ENCODE results near the gene TCAP.

The TCAP gene

DNA sequence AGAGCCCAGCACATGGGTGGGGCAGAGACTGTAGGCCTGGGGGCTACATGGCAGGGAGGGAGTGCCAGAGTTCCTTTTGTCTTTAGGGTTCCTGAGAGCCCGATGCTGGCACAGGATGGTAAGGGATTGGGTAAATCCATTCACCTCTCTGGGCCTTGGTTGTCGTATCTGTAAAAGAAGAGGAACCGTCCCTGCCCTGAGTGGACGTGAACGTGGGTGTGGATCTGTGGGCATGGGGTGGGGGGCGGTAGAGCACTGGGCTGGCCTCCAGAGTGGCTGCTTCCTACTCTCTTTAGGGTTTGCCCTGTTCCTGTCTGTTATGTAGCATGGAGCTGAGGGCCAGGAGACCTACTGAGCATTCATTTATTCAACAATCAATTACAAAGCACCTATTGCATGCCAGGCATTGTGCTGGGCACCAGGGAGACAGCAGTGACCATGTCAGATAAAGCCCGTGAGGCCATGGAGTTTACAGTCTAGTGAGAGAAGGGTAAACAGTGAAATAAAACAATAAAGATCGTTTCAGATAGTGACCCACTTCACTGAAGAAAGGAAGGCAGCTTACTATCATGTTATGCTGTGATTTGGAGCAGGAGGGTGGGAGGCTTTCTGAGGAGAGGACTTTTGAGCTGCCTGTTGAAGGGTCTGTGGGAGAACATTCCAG lies 13.1 kb upstream of the TCAP start:
- no peak for DNase-seq

DNA sequence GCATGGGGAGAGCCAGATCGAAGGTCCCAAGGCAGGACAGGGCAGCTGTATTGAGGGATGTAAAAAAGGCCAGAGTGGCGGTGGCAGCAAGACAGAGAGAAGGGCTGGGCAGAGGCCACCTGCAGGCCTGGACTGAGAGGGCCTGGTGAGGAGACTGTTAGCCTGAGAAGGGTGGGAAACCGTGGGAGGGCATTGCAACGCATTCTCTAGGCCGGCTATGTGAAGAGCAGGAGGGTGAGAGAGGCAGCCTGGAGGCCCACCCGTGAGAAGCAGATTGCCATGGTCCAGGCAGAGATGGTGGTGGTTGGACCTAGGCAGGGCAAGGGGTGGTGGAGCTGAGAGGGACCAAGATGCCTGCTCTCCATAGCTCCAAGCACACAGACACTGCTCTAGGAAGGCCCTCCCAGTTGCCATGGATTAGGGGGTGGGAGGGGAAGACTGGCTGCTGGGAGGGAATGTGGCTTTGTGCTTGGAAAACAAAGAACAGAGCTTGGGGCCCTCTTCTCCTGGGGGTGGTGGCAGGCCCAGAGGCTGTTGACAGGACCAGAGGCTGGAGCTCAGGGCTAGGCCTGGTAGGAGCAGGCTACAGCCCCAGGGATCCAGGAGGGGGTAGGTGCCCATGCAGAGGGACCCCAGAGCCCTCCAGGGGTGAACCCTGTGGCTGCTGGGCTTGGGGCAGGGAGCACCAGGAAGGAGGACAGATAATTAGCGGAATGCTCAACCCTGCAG lies 12.4 kb upstream of the TCAP start:
- DNase-seq: peak; percentile 81

DNA sequence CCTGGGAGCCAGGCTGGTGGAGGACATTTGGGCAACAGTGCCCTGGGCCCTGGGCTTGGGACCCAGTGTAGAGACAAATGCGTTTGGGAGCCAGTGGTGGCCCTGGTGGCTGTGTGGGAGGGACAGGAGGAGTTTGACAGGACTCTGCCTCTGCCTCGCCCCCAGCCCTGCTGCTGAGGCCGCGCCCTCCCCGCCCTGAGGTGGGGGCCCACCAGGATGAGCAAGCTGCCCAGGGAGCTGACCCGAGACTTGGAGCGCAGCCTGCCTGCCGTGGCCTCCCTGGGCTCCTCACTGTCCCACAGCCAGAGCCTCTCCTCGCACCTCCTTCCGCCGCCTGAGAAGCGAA lies 11.9 kb upstream of the TCAP start:
- DNase-seq: no peak

DNA sequence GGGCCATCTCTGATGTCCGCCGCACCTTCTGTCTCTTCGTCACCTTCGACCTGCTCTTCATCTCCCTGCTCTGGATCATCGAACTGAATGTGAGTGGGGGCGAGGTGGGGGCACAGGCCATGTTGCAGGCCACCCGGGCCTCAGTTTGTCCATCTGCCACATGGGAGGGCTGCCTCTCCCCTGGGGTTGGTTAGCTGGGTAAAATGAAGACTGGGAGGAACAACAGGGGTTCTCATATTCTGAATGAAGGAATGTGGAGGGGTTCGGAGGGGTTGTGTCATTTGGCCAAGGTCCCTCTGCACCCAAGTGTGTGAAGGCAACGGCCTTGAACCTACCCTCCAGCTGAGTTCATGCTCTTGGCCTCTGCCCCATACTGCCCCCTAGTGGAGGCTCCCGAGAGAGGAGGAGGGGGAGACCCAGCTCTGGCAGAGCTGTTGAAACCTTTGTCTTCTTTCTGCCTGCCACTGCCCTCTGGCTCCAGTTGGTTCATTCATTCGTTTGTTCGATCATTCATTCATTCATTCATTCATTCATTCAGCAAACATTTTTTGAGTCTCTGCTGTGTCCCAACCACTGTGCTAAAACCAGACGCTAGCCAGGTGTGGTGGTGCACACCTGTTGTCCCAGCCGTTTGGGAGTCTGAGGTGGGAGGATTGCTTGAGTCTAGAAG lies 11.4 kb upstream of the TCAP start:
- DNase-seq: peak; percentile 86

DNA sequence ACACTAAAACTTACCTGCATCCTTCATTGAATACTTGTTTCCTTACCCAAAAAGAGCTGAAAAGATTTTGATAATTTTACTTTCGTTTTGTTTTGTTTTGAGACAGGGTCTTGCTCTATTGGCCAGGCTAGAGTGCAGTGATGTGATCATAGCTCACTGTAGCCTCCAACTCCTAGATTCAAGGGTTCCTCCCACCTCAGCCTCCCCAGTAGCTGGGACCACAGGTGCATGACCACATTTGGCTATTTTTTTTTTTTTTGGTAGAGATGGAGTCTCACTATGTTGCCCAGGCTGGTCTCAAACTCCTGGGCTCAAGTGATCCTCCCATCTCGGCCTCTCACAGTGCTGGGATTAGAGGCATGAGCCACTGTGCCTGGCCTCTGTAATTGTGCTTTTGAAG lies 10.0 kb upstream of the TCAP start:
- no peak for DNase-seq

DNA sequence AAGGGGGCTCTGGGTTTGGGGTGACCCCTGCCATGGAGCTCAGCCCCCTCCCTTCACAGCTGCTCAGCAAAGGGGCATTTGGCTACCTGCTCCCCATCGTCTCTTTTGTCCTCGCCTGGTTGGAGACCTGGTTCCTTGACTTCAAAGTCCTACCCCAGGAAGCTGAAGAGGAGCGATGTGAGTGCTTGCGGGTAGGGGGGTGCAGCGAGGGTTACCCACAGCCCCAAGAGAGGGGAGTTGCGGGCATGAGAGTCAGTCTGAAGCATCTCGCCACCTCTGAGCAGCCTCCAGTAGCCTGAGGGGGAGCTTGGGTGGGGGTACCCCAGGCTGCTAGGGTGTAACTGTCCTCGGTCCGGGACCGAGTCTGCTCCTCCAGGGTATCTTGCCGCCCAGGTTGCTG lies 6.8 kb upstream of the TCAP start:
- no peak for DNase-seq

DNA sequence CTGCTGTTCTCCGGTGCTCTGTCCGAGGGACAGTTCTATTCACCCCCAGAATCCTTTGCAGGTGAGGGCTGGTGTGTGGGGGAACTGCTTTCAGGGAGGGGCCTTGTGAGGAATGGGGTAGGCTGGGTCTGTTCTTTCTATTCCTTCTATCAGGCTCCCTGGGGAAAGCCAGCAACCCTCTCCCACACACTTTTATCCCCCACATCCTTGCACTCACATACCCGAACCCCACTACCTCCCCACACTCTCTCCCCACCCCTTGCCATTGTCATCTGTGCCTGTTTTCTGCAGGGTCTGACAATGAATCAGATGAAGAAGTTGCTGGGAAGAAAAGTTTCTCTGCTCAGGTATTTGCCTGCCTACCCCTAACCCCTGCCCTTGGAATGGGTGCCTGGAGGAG lies 6.4 kb upstream of the TCAP start:
- DNase-seq: no peak

DNA sequence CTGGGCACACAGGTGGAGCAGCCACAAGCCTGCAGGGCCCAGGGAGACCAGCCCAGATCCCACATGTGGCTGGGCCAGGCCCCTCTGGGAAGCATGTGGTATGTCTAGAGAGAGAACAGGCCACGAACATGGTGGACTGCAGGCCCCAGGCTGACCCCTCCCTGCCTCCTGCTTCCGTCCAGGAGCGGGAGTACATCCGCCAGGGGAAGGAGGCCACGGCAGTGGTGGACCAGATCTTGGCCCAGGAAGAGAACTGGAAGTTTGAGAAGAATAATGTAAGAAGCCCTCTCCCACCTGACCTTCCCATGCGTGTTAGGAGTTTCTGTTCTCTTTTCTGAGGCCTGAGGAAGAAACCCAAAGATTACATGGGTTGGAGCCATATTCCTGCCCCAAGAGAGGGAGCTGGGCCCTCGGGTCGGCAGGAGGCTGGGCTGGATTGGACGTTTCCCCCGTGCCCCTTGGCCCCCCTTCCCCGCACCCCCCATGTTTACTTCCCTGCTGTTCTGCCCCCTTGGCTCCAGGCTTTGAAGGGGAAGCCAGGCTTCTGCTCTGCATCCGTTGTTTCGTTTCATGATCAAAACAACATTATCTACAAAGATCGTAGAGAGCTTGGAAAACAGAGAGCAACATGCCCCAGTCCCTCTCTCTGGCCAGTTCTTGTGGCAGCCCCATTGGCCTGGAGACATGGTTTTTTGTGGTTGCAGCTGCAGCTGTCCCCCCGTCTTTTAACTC lies 5.7 kb upstream of the TCAP start:
- DNase-seq: no peak

DNA sequence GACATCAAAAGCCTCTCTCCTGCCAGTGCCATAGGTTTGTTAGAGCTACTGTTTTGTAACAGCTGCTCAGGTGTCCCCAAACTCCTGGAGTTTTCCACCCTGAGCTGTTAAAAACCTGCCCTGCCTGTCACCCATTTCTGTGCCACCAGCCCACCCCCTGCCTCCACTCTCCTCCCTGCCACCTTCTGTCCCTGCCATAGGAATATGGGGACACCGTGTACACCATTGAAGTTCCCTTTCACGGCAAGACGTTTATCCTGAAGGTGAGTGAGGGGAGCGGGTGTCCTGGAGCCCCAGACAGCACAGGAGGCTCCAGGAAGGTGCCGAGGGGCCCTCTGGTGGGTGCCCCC lies 5.2 kb upstream of the TCAP start:
- DNase-seq: no peak

DNA sequence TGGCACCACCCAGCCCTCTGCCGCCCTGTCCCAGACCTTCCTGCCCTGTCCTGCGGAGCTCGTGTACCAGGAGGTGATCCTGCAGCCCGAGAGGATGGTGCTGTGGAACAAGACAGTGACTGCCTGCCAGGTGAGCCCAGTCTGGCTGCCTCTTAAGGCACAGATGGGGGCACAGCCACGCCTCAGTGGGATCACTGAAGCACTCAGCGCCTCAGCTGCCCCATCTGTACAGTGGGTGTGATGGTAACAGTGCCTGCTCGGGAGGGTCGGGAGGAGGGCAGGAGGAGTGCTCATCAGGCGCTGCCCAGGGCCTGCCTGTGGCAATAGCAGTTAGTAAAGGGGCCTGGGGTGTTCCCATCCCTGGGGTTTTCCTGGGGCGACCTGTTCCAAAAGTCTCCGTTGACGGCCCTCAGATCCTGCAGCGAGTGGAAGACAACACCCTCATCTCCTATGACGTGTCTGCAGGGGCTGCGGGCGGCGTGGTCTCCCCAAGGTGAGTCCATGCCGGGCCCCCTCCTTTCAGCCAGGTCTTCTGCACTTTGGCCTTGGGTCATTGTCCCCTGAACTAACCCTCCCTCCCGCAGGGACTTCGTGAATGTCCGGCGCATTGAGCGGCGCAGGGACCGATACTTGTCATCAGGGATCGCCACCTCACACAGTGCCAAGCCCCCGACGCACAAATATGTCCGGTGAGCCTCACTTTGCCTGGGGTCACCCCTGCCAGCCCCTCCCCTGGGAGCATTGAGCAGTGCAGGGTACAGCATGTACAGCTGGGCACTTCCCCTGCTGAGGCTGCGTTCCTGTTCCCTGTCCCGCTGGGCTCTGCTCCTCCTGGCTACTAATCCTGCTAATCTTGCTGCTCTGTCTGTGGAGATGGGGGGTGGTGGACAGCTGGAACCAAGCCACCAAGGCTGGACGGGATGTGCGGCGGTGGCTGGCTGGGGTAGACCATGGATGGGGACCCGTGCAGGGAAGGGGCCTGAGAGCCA lies 4.5 kb upstream of the TCAP start:
- DNase-seq: no peak

DNA sequence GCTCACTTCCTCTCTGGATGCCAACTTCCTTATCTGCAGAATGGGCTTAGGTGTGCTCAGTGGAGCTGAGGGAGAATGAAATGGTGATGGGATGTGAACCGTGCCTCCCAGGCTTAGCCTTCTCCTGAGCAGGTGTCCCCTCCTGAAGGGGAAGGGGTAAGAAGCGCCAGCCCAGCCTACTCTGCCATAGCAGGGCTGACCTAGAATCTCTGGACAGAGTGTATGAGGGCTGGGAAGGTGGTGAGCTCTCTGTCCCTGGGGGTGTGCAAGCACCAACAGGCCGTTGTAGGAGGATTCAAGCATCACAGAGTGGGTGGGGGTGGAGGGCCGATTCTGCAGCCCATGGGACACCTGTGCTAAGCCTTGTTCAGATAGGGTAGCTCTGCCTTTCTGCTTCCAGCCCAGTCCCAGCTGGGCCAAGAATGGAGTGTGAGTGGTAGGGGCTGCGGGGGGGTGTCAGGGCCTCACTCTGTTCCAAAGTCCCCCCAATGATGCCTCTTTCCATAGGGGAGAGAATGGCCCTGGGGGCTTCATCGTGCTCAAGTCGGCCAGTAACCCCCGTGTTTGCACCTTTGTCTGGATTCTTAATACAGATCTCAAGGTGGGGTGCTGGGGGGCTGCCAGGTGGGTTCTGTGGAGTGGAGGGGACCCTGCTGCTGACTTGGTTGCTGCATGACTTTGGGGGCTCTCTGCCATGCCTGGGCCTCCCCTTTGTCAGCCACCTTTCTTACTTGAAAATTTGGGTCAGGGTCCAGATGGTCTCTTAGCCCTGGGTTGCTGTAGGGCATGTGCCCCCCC lies 3.2 kb upstream of the TCAP start:
- no peak for DNase-seq

DNA sequence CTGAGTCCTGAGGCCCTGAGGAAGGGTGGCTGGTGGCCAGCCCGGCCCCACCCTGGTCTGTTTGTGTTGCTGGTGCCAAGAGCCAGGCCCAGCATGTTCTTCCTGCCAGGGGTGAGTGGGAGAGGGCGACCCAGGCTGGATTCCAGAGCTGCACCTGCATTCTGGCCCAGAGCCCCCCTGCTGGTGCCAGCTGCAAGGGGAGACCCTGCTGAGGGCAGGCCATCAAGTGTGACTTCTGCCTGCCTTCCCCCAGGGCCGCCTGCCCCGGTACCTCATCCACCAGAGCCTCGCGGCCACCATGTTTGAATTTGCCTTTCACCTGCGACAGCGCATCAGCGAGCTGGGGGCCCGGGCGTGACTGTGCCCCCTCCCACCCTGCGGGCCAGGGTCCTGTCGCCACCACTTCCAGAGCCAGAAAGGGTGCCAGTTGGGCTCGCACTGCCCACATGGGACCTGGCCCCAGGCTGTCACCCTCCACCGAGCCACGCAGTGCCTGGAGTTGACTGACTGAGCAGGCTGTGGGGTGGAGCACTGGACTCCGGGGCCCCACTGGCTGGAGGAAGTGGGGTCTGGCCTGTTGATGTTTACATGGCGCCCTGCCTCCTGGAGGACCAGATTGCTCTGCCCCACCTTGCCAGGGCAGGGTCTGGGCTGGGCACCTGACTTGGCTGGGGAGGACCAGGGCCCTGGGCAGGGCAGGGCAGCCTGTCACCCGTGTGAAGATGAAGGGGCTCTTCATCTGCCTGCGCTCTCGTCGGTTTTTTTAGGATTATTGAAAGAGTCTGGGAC lies 2.4 kb upstream of the TCAP start:
- DNase-seq: no peak

DNA sequence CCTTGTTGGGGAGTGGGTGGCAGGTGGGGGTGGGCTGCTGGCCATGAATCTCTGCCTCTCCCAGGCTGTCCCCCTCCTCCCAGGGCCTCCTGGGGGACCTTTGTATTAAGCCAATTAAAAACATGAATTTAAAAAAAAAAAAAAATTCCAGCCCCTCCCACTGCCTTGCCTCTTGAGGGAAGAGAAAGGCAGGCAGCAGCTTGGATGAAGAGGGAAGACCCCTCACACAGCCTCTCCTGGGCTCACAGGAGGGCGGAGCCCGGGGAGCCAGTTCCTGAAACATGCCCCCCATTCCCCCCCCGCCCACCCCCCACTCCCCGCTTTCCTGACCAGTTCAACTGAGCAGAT lies 1.8 kb upstream of the TCAP start:
- no peak for DNase-seq

DNA sequence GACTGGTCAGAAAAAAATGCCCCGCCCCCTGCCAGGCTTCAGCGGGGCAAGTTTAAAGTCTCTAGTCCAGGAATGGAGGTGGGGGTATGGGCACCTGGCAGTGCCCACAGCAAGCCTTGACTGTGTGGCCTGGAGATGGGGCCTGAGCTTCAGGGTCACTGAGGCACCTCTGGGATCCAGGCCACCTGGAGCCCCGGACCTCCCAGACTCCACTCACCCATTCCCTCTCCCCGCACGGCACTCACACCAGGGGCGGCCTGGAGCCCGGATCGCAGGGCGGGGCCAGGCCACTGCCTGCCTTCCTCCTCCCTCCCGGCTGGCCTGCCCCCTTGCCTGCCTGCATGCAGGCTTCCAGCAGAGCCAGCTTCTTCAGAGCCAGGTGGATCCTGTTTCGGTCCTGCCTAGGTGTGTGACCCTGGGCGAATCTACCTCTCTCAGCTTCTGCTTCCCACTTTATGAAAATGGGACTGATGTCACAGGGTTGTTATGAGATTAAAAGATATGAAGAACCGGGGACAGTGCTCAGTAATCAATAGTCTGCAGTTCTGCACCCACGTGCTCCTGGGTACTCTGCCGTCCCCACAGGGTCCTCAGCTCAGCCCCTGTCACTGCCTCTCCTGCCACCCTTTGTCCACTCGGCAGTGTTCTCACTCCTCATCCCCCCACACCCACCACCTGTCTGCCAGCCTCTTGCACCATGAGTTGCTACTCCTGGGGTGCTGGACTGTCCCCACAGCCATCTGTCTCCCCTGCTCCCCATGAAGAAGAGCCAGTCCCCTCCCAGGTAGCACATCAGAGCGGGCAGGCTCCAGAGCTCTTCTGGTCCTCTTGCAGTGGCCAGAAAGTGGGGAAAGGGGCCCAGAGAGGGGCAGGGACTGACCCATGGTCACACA lies 1.2 kb upstream of the TCAP start:
- no peak for DNase-seq

DNA sequence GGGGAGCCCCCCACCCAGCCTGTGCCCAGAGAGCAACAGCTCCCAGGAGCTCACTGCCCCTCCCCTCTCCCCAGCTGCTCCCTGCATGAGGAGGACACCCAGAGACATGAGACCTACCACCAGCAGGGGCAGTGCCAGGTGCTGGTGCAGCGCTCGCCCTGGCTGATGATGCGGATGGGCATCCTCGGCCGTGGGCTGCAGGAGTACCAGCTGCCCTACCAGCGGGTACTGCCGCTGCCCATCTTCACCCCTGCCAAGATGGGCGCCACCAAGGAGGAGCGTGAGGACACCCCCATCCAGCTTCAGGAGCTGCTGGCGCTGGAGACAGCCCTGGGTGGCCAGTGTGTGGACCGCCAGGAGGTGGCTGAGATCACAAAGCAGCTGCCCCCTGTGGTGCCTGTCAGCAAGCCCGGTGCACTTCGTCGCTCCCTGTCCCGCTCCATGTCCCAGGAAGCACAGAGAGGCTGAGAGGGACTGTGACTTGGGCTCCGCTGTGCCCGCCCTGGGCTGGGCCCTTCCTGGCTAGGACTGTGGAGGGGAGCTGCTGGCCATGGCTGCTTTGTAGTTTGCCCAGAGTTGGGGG lies 584 bp downstream of the TCAP start:
- DNase-seq: peak; percentile 50

DNA sequence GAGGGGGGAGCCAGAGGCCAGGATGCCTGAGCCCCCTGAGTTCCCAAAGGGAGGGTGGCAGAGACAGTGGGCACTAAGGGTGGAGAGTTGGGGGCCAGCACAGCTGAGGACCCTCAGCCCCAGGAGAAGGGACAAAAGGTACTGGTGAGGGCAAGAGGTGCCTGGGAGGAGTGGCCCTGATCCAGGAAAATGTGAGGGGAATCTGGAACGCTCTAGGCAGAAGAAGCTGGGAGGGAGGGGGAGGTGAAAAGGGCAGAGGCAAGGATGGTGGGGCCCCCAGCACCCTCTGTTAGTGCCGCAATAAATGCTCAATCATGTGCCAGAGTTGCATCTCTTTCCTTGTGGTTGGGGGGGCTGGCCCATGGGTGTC lies 1.1 kb downstream of the TCAP start:
- DNase-seq: no peak

DNA sequence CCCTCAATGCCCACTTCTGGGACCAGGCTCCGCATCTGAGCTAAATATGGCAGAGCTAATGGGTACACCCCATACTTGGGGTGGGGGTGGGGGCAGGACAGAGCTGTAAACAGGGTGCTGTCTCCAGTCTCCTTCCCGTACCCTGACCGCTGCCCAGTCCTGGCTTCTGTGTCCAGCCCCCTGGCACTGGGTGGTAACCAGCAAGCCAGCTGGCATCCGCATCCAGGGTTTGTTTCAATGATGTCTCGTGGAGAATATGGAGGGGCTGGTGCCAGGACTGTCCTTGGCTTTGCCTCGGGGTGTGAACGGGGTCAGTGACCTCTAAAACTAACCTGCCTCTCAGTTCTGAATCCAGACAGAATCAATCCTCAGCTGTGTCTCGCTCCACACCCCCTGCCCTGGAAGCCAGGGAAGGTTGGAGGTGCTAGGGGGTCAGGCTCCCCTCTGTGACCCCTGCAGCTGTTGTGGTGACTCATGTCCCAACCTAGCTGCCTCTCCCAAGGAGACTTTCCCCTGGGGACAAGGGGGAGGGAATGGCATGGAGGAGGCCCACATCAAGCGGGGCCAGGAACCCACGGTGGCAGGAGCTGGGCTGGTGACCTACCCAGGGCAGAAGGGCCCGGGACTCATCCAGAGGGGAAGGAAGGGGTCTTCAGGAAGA lies 1.6 kb downstream of the TCAP start:
- no peak for DNase-seq

DNA sequence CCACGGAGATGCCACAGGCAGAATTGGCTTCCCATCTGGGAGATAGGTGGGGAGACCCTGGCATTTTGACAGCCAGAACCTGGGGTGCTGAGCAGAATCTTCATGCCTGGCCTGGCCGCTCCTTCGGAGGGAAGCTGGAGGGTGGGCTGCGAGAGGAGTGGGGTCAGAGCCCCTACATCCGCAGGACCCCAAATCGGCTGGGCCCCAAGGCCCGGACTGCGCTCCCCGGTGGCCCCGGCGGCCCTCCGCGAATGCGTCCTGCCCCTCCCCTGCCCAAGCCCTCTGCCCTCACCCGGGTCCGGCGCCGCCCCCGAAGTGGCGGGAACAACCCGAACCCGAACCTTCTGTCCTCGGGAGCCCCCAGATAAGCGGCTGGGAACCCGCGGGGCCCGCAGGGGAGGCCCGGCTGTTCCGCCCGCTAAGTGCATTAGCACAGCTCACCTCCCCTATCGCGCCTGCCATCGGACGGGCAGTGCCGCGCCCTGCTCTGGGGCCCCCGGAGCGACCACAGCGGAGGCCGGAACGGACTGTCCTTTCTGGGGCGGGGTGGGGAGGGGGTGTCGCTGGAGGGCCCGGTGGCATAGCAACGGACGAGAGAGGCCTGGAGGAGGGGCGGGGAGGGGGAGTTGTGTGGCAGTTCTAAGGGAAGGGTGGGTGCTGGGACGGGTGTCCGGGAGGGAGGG lies 2.3 kb downstream of the TCAP start:
- DNase-seq: peak; percentile 60
